Activated T-cell treated with anti-CD3 and anti-CD28 coated beads, Interleukin-2, amount 50 U/mL, for 72 hours (primary cell): ENCODE results near the gene TTC7B. TPM values are rescaled to one million over a fixed set of nuclear protein-coding genes. Genes with fewer than 3 reads are reported as not detected.

Experiments used
- ATAC-seq, 2 donors: fragments of 150-1000 bp; cut with Tn5 transposase; replicated peaks in 1 of 2; 2 replicates each; pipeline ENCODE4 v1.10.0; 2021; ENCODE audit warnings: moderate library complexity in 2 of 2, mild to moderate bottlenecking in 1 of 2
- DNase-seq, 2 donors: peaks; one replicate each; pipeline ENCODE4 v3.0.0; 2021 to 2022; ENCODE audit warnings: mixed read lengths in 1 of 2
- H3K27ac Mint-ChIP-seq: one replicate; pipeline ENCODE4 v1.8.0; 2022; ENCODE audit warnings: mild to moderate bottlenecking, moderate library complexity, mixed read lengths
- H3K27me3 Mint-ChIP-seq: one replicate; pipeline ENCODE4 v1.8.0; 2022; ENCODE audit warnings: low read depth, mixed read lengths
- H3K36me3 Mint-ChIP-seq, 2 donors: one replicate each; pipeline ENCODE4 v1.8.0; 2022; ENCODE audit warnings: mixed read lengths in 2 of 2, mild to moderate bottlenecking in 1 of 2; ENCODE audit not compliant: insufficient read depth in 2 of 2
- H3K4me1 Mint-ChIP-seq: one replicate; pipeline ENCODE4 v1.8.0; 2022; ENCODE audit warnings: low read depth, mixed read lengths
- H3K4me3 Mint-ChIP-seq, 2 donors: one replicate each; pipeline ENCODE4 v1.8.0; 2022; ENCODE audit warnings: mild to moderate bottlenecking in 2 of 2, mixed read lengths in 2 of 2, moderate library complexity in 2 of 2
- H3K9me3 Mint-ChIP-seq, 2 donors: one replicate each; pipeline ENCODE4 v1.8.0; 2022; ENCODE audit warnings: mixed read lengths in 2 of 2
- total RNA-seq, 2 donors: library from RNA; stranded (reverse); gene quantifications; one replicate each; pipeline ENCODE4 v1.2.3, GENCODE V29; 2022

Gene TTC7B
- total RNA-seq, 2 donors from 2014 or later = 9.2 to 10.7 TPM

GRCh38 chr14:90543876-90544275, 272.4 kb downstream of the TTC7B start:
- no peaks in the 10 kb centered on the region for H3K36me3 Mint-ChIP-seq
- no peak overlapping the region for H3K27ac Mint-ChIP-seq
- H3K9me3 Mint-ChIP-seq = no peaks in the 10 kb centered on the region
- no peaks in the 10 kb centered on the region for H3K27me3 Mint-ChIP-seq
- ATAC-seq (no peak), DNase-seq (no peak)
- no peaks in the 10 kb centered on the region for H3K4me1 Mint-ChIP-seq
- no peak overlapping the region for H3K4me3 Mint-ChIP-seq

GRCh38 chr14:90541076-90541634, 275.1 kb downstream of the TTC7B start:
- ATAC-seq = no peak
- Mint-ChIP-seq H3K27ac (no peak overlapping the region), H3K36me3 (no peaks in the 10 kb centered on the region), H3K4me1 (no peaks in the 10 kb centered on the region), H3K9me3 (no peaks in the 10 kb centered on the region), H3K27me3 (no peaks in the 10 kb centered on the region), H3K4me3 (no peak overlapping the region)
- DNase-seq = no peak

GRCh38 chr14:90540437-90540836, 275.8 kb downstream of the TTC7B start:
- DNase-seq = no peak
- Mint-ChIP-seq H3K9me3 (no peaks in the 10 kb centered on the region), H3K27ac (no peak overlapping the region), H3K27me3 (no peaks in the 10 kb centered on the region), H3K36me3 (no peaks in the 10 kb centered on the region), H3K4me1 (no peaks in the 10 kb centered on the region), H3K4me3 (no peak overlapping the region)
- ATAC-seq = no peak

GRCh38 chr14:90539996-90540395, 276.2 kb downstream of the TTC7B start:
- DNase-seq (no peak), ATAC-seq (no peak)
- Mint-ChIP-seq H3K36me3 (no peaks in the 10 kb centered on the region), H3K27ac (no peak overlapping the region), H3K9me3 (no peaks in the 10 kb centered on the region), H3K4me3 (no peak overlapping the region), H3K4me1 (no peaks in the 10 kb centered on the region), H3K27me3 (no peaks in the 10 kb centered on the region)

GRCh38 chr14:90539496-90539775, 276.8 kb downstream of the TTC7B start:
- Mint-ChIP-seq H3K36me3 (no peaks in the 10 kb centered on the region), H3K4me3 (no peak overlapping the region), H3K4me1 (no peaks in the 10 kb centered on the region), H3K27ac (no peak overlapping the region), H3K9me3 (no peaks in the 10 kb centered on the region), H3K27me3 (no peaks in the 10 kb centered on the region)
- DNase-seq (no peak), ATAC-seq (no peak)

- H3K9me3 Mint-ChIP-seq = no peaks in the 10 kb centered on the region
- H3K27ac Mint-ChIP-seq = no peak overlapping the region
- no peak for DNase-seq
- no peak overlapping the region for H3K4me3 Mint-ChIP-seq
- no peak for ATAC-seq
- H3K27me3 Mint-ChIP-seq = no peaks in the 10 kb centered on the region
- H3K4me1 Mint-ChIP-seq = no peaks in the 10 kb centered on the region
- no peaks in the 10 kb centered on the region for H3K36me3 Mint-ChIP-seq
These were observed 277.3 kb downstream of the TTC7B start for GRCh38 chr14:90538716-90539495.

GRCh38 chr14:90538095-90538494, 278.1 kb downstream of the TTC7B start:
- H3K27me3 Mint-ChIP-seq = no peaks in the 10 kb centered on the region
- ATAC-seq (no peak), DNase-seq (no peak)
- no peaks in the 10 kb centered on the region for H3K9me3 Mint-ChIP-seq
- no peaks in the 10 kb centered on the region for H3K4me1 Mint-ChIP-seq
- H3K27ac Mint-ChIP-seq = no peak overlapping the region
- H3K36me3 Mint-ChIP-seq = no peaks in the 10 kb centered on the region
- H3K4me3 Mint-ChIP-seq = no peak overlapping the region

GRCh38 chr14:90536511-90537191, 279.6 kb downstream of the TTC7B start:
- no peak overlapping the region for H3K27ac Mint-ChIP-seq
- no peak overlapping the region for H3K4me3 Mint-ChIP-seq
- no peaks in the 10 kb centered on the region for H3K9me3 Mint-ChIP-seq
- no peak for DNase-seq
- no peak for ATAC-seq
- no peaks in the 10 kb centered on the region for H3K36me3 Mint-ChIP-seq
- H3K27me3 Mint-ChIP-seq = no peaks in the 10 kb centered on the region
- H3K4me1 Mint-ChIP-seq = no peaks in the 10 kb centered on the region

- DNase-seq (no peak), ATAC-seq (no peak)
- no peak overlapping the region for H3K27ac Mint-ChIP-seq
- no peaks in the 10 kb centered on the region for H3K27me3 Mint-ChIP-seq
- H3K36me3 Mint-ChIP-seq = no peaks in the 10 kb centered on the region
- H3K4me1 Mint-ChIP-seq = no peaks in the 10 kb centered on the region
- no peak overlapping the region for H3K4me3 Mint-ChIP-seq
- no peaks in the 10 kb centered on the region for H3K9me3 Mint-ChIP-seq
These were observed 280.1 kb downstream of the TTC7B start for GRCh38 chr14:90536092-90536491.

- H3K27me3 Mint-ChIP-seq = no peaks in the 10 kb centered on the region
- H3K4me1 Mint-ChIP-seq = no peaks in the 10 kb centered on the region
- H3K36me3 Mint-ChIP-seq = no peaks in the 10 kb centered on the region
- no peak for DNase-seq
- no peak overlapping the region for H3K4me3 Mint-ChIP-seq
- no peak overlapping the region for H3K27ac Mint-ChIP-seq
- ATAC-seq = no peak
- H3K9me3 Mint-ChIP-seq = no peaks in the 10 kb centered on the region
These were observed 280.6 kb downstream of the TTC7B start for GRCh38 chr14:90535556-90536090.

- no peak for DNase-seq
- Mint-ChIP-seq H3K9me3 (no peaks in the 10 kb centered on the region), H3K36me3 (no peaks in the 10 kb centered on the region)
These were observed 281.2 kb downstream of the TTC7B start for GRCh38 chr14:90534838-90535555.

GRCh38 chr14:90534091-90534837, 282.0 kb downstream of the TTC7B start:
- H3K27ac Mint-ChIP-seq = no peak overlapping the region
- no peaks in the 10 kb centered on the region for H3K4me1 Mint-ChIP-seq
- no peaks in the 10 kb centered on the region for H3K27me3 Mint-ChIP-seq
- ATAC-seq = peak in 1 of 2 donors; percentile 30
- no peaks in the 10 kb centered on the region for H3K9me3 Mint-ChIP-seq
- no peak for DNase-seq
- no peaks in the 10 kb centered on the region for H3K36me3 Mint-ChIP-seq
- H3K4me3 Mint-ChIP-seq = no peak overlapping the region

More at GRCh38 chr14:90534838-90535555, 281.2 kb downstream of the TTC7B start:
- H3K27ac Mint-ChIP-seq = no peak overlapping the region
- H3K4me1 Mint-ChIP-seq = no peaks in the 10 kb centered on the region
- no peak for ATAC-seq
- no peak overlapping the region for H3K4me3 Mint-ChIP-seq
- H3K27me3 Mint-ChIP-seq = no peaks in the 10 kb centered on the region
